Measurements from ENCODE around the gene COL3A1. TPM values are rescaled to one million over a fixed set of nuclear protein-coding genes. Genes with fewer than 3 reads are reported as not detected.

COL3A1 gene
- total RNA-seq, 5 donors from 2014 or later (not counting 1 experiment from before 2014, with no cell fraction given) = 0.79 to 2.0 (median 1.3) TPM; not detected in 2

- no peak for ATAC-seq (replicated peaks in 1 of 4)
- H3K4me1 ChIP-seq (ENCODE audit: control insufficient read depth in 1 of 2, extremely low read depth in 1 of 2, insufficient read depth in 2 of 2, low read length in 2 of 2) = no peaks in the 10 kb centered on the region
- ChIA-PET POLR2A (no interaction called here), CTCF (no interaction called here)
- Mint-ChIP-seq H3K4me3 (no peak overlapping the region), H3K27ac (no peak overlapping the region), H3K4me1 (no peaks in the 10 kb centered on the region), H3K36me3 (no peaks in the 10 kb centered on the region), H3K9me3 (no peaks in the 10 kb centered on the region), H3K27me3 (peaks cover 0 to 3% of the 10 kb centered on the region in 2 donors)
- DNase-seq = no peak
- no peaks in the 10 kb centered on the region for H3K27me3 ChIP-seq (replicated peaks in 1 of 2; ENCODE audit: control insufficient read depth in 2 of 2, extremely low read depth in 1 of 2, insufficient read depth in 2 of 2, low read length in 1 of 2)
- H3K9me3 ChIP-seq = no peaks in the 10 kb centered on the region
- WGBS (ENCODE audit: insufficient coverage) = no CpG with 5 or more reads among the region's 3 CpGs
- no peak overlapping the region for H3K4me3 ChIP-seq (ENCODE audit: control insufficient read depth in 1 of 2, extremely low read depth in 1 of 2, low read length in 1 of 2)
- no peaks in the 10 kb centered on the region for H3K36me3 ChIP-seq (ENCODE audit: control insufficient read depth in 2 of 2, extremely low read depth in 1 of 2, insufficient read depth in 1 of 2, low read length in 1 of 2)
- no peak overlapping the region for H3K27ac ChIP-seq (ENCODE audit: low read length)
These were observed 38.9 kb downstream of the COL3A1 start for GRCh38 chr2:189013031-189013430.

GRCh38 chr2:189013671-189014448 lies 39.7 kb downstream of the COL3A1 start:
- no peak overlapping the region for H3K27ac ChIP-seq (ENCODE audit: low read length)
- Mint-ChIP-seq H3K4me1 (no peaks in the 10 kb centered on the region), H3K36me3 (no peaks in the 10 kb centered on the region), H3K27ac (no peak overlapping the region), H3K27me3 (peaks cover under 1 to 3% of the 10 kb centered on the region in 2 donors), H3K9me3 (no peaks in the 10 kb centered on the region), H3K4me3 (no peak overlapping the region)
- DNase-seq (no peak), ATAC-seq (replicated peaks in 1 of 4) (no peak)
- ChIA-PET CTCF (no interaction called here), POLR2A (no interaction called here)
- H3K36me3 ChIP-seq (ENCODE audit: control insufficient read depth in 2 of 2, extremely low read depth in 1 of 2, insufficient read depth in 1 of 2, low read length in 1 of 2) = no peaks in the 10 kb centered on the region
- H3K4me3 ChIP-seq (ENCODE audit: control insufficient read depth in 1 of 2, extremely low read depth in 1 of 2, low read length in 1 of 2) = no peak overlapping the region
- H3K27me3 ChIP-seq (replicated peaks in 1 of 2; ENCODE audit: control insufficient read depth in 2 of 2, extremely low read depth in 1 of 2, insufficient read depth in 2 of 2, low read length in 1 of 2) = no peaks in the 10 kb centered on the region
- H3K9me3 ChIP-seq = no peaks in the 10 kb centered on the region
- H3K4me1 ChIP-seq (ENCODE audit: control insufficient read depth in 1 of 2, extremely low read depth in 1 of 2, insufficient read depth in 2 of 2, low read length in 2 of 2) = no peaks in the 10 kb centered on the region
- whole genome bisulfite sequencing (ENCODE audit: insufficient coverage) = 67% methylated on average over 1 of the region's 2 CpGs

GRCh38 chr2:189014449-189015138 lies 40.4 kb downstream of the COL3A1 start:
- H3K27ac Mint-ChIP-seq = no peak overlapping the region
- H3K4me3 ChIP-seq (ENCODE audit: control insufficient read depth in 1 of 2, extremely low read depth in 1 of 2, low read length in 1 of 2) = no peak overlapping the region
- ChIA-PET CTCF (no interaction called here), POLR2A (no interaction called here)
- no peaks in the 10 kb centered on the region for H3K4me1 ChIP-seq (ENCODE audit: control insufficient read depth in 1 of 2, extremely low read depth in 1 of 2, insufficient read depth in 2 of 2, low read length in 2 of 2)
- DNase-seq = no peak
- H3K36me3 ChIP-seq (ENCODE audit: control insufficient read depth in 2 of 2, extremely low read depth in 1 of 2, insufficient read depth in 1 of 2, low read length in 1 of 2) = no peaks in the 10 kb centered on the region
- H3K4me1 Mint-ChIP-seq = no peaks in the 10 kb centered on the region
- H3K27ac ChIP-seq (ENCODE audit: low read length) = no peak overlapping the region
- H3K9me3 ChIP-seq = no peaks in the 10 kb centered on the region
- H3K4me3 Mint-ChIP-seq = no peak overlapping the region
- no peaks in the 10 kb centered on the region for H3K36me3 Mint-ChIP-seq
- ATAC-seq (replicated peaks in 1 of 4) = no peak
- WGBS (ENCODE audit: insufficient coverage) = 100% methylated on average over 1 of the region's 2 CpGs
- H3K9me3 Mint-ChIP-seq = no peaks in the 10 kb centered on the region
- H3K27me3 ChIP-seq (replicated peaks in 1 of 2; ENCODE audit: control insufficient read depth in 2 of 2, extremely low read depth in 1 of 2, insufficient read depth in 2 of 2, low read length in 1 of 2) = no peaks in the 10 kb centered on the region
- peaks cover 3 to 6% of the 10 kb centered on the region in 2 donors for H3K27me3 Mint-ChIP-seq

GRCh38 chr2:189015359-189015758 lies 41.2 kb downstream of the COL3A1 start:
- Mint-ChIP-seq H3K4me1 (no peaks in the 10 kb centered on the region), H3K4me3 (no peak overlapping the region), H3K9me3 (no peaks in the 10 kb centered on the region), H3K27ac (no peak overlapping the region), H3K36me3 (no peaks in the 10 kb centered on the region), H3K27me3 (peaks cover 3 to 6% of the 10 kb centered on the region in 2 donors)
- no peaks in the 10 kb centered on the region for H3K4me1 ChIP-seq (ENCODE audit: control insufficient read depth in 1 of 2, extremely low read depth in 1 of 2, insufficient read depth in 2 of 2, low read length in 2 of 2)
- H3K36me3 ChIP-seq (ENCODE audit: control insufficient read depth in 2 of 2, extremely low read depth in 1 of 2, insufficient read depth in 1 of 2, low read length in 1 of 2) = no peaks in the 10 kb centered on the region
- H3K4me3 ChIP-seq (ENCODE audit: control insufficient read depth in 1 of 2, extremely low read depth in 1 of 2, low read length in 1 of 2) = no peak overlapping the region
- WGBS (ENCODE audit: insufficient coverage) = no CpG with 5 or more reads among the region's 1 CpG
- ChIA-PET CTCF (no interaction called here), POLR2A (no interaction called here)
- no peak for ATAC-seq (replicated peaks in 1 of 4)
- DNase-seq = no peak
- no peaks in the 10 kb centered on the region for H3K9me3 ChIP-seq
- H3K27me3 ChIP-seq (replicated peaks in 1 of 2; ENCODE audit: control insufficient read depth in 2 of 2, extremely low read depth in 1 of 2, insufficient read depth in 2 of 2, low read length in 1 of 2) = no peaks in the 10 kb centered on the region
- H3K27ac ChIP-seq (ENCODE audit: low read length) = no peak overlapping the region

GRCh38 chr2:189016311-189016861 lies 42.2 kb downstream of the COL3A1 start:
- DNase-seq = no peak
- ChIA-PET CTCF (no interaction called here), POLR2A (no interaction called here)
- H3K27me3 Mint-ChIP-seq = peaks cover 3 to 6% of the 10 kb centered on the region in 2 donors
- H3K4me1 Mint-ChIP-seq = no peaks in the 10 kb centered on the region
- Histone ChIP-seq H3K9me3 (no peaks in the 10 kb centered on the region), H3K27me3 (replicated peaks in 1 of 2; ENCODE audit: control insufficient read depth in 2 of 2, extremely low read depth in 1 of 2, insufficient read depth in 2 of 2, low read length in 1 of 2) (no peaks in the 10 kb centered on the region), H3K36me3 (ENCODE audit: control insufficient read depth in 2 of 2, extremely low read depth in 1 of 2, insufficient read depth in 1 of 2, low read length in 1 of 2) (no peaks in the 10 kb centered on the region), H3K4me3 (ENCODE audit: control insufficient read depth in 1 of 2, extremely low read depth in 1 of 2, low read length in 1 of 2) (no peak overlapping the region), H3K27ac (ENCODE audit: low read length) (no peak overlapping the region), H3K4me1 (ENCODE audit: control insufficient read depth in 1 of 2, extremely low read depth in 1 of 2, insufficient read depth in 2 of 2, low read length in 2 of 2) (no peaks in the 10 kb centered on the region)
- H3K9me3 Mint-ChIP-seq = no peaks in the 10 kb centered on the region
- no peak overlapping the region for H3K4me3 Mint-ChIP-seq
- H3K27ac Mint-ChIP-seq = no peak overlapping the region
- H3K36me3 Mint-ChIP-seq = no peaks in the 10 kb centered on the region
- ATAC-seq (replicated peaks in 1 of 4) = no peak

- Histone ChIP-seq H3K36me3 (ENCODE audit: control insufficient read depth in 2 of 2, extremely low read depth in 1 of 2, insufficient read depth in 1 of 2, low read length in 1 of 2) (no peaks in the 10 kb centered on the region), H3K27ac (ENCODE audit: low read length) (no peak overlapping the region), H3K9me3 (no peaks in the 10 kb centered on the region), H3K27me3 (replicated peaks in 1 of 2; ENCODE audit: control insufficient read depth in 2 of 2, extremely low read depth in 1 of 2, insufficient read depth in 2 of 2, low read length in 1 of 2) (no peaks in the 10 kb centered on the region), H3K4me1 (ENCODE audit: control insufficient read depth in 1 of 2, extremely low read depth in 1 of 2, insufficient read depth in 2 of 2, low read length in 2 of 2) (no peaks in the 10 kb centered on the region), H3K4me3 (ENCODE audit: control insufficient read depth in 1 of 2, extremely low read depth in 1 of 2, low read length in 1 of 2) (no peak overlapping the region)
- ATAC-seq (replicated peaks in 1 of 4) (no peak), DNase-seq (no peak)
- H3K4me1 Mint-ChIP-seq = no peaks in the 10 kb centered on the region
- CTCF ChIA-PET = no interaction called here
- no peaks in the 10 kb centered on the region for H3K9me3 Mint-ChIP-seq
- no peak overlapping the region for H3K27ac Mint-ChIP-seq
- H3K36me3 Mint-ChIP-seq = no peaks in the 10 kb centered on the region
- POLR2A ChIA-PET = no interaction called here
- no peak overlapping the region for H3K4me3 Mint-ChIP-seq
- H3K27me3 Mint-ChIP-seq = peaks cover 3 to 14% of the 10 kb centered on the region in 2 donors
These were observed 44.5 kb downstream of the COL3A1 start for GRCh38 chr2:189018631-189019030.
